ENCODE measurements around the gene RNF8. TPM values are rescaled to one million over a fixed set of nuclear protein-coding genes. Genes with fewer than 3 reads are reported as not detected.
A peak's percentile ranks its signal among the peaks of the same experiment; 100 is the strongest.
"Not testable (repeated sequence)": the region's sequence is repeated elsewhere in the genome, so short reads cannot be mapped to it uniquely, and the experiment has no call there.

The RNF8 gene
- total RNA-seq, 1 donor from 2014 or later, result 21.8 TPM

- H3K36me3 Mint-ChIP-seq (ENCODE audit: low read depth, unreplicated experiment), result peaks cover 15% of the 10 kb centered on the region
- TF ChIP-seq, protein P1, sequence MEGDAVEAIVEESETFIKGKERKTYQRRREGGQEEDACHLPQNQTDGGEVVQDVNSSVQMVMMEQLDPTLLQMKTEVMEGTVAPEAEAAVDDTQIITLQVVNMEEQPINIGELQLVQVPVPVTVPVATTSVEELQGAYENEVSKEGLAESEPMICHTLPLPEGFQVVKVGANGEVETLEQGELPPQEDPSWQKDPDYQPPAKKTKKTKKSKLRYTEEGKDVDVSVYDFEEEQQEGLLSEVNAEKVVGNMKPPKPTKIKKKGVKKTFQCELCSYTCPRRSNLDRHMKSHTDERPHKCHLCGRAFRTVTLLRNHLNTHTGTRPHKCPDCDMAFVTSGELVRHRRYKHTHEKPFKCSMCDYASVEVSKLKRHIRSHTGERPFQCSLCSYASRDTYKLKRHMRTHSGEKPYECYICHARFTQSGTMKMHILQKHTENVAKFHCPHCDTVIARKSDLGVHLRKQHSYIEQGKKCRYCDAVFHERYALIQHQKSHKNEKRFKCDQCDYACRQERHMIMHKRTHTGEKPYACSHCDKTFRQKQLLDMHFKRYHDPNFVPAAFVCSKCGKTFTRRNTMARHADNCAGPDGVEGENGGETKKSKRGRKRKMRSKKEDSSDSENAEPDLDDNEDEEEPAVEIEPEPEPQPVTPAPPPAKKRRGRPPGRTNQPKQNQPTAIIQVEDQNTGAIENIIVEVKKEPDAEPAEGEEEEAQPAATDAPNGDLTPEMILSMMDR (IDR thresholded peaks at IDR 0.05; ENCODE audit: unreplicated experiment), result no peak
- DNase-seq (ENCODE audit: low spot score), result no peak
- no peak overlapping the region for H3K27ac Mint-ChIP-seq (ENCODE audit: unreplicated experiment)
- H3K9me3 Mint-ChIP-seq (ENCODE audit: unreplicated experiment), result no peaks in the 10 kb centered on the region
- H3K4me1 Mint-ChIP-seq (ENCODE audit: unreplicated experiment), result no peaks in the 10 kb centered on the region
- H3K4me3 Mint-ChIP-seq (ENCODE audit: unreplicated experiment), result peak overlapping the region; percentile 39
- no peaks in the 10 kb centered on the region for H3K27me3 Mint-ChIP-seq (ENCODE audit: unreplicated experiment)
Measured at GRCh38 chr6:37321516-37322415, 32.0 kb upstream of the RNF8 start.

DNA sequence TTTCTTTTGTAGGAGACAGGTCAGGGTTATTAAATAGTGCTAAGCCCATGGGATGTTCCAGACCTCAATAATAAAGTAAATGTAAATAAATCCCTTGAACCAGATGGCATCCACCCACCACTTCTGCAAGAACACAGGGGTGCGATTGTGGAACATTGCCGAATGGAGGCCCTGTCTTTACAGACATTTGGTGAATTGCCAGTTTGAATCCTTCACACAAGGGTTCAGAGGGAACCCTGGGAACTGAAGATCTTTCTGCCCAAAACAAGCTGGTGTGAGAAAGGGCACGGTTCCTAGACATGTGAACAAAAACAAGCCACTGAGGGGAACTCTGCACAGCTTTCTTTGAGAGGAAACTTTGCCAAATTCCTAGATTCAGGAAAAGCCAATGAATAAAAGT is 30.2 kb upstream of the RNF8 start:
- H3K9me3 Mint-ChIP-seq (ENCODE audit: unreplicated experiment), result no peaks in the 10 kb centered on the region
- TF ChIP-seq, protein P1 (IDR thresholded peaks at IDR 0.05; ENCODE audit: unreplicated experiment), result no peak
- no peak for DNase-seq (ENCODE audit: low spot score)
- no peaks in the 10 kb centered on the region for H3K27me3 Mint-ChIP-seq (ENCODE audit: unreplicated experiment)
- H3K4me3 Mint-ChIP-seq (ENCODE audit: unreplicated experiment), result no peak overlapping the region
- no peak overlapping the region for H3K27ac Mint-ChIP-seq (ENCODE audit: unreplicated experiment)
- peaks cover 15% of the 10 kb centered on the region for H3K36me3 Mint-ChIP-seq (ENCODE audit: low read depth, unreplicated experiment)
- no peaks in the 10 kb centered on the region for H3K4me1 Mint-ChIP-seq (ENCODE audit: unreplicated experiment)

DNA sequence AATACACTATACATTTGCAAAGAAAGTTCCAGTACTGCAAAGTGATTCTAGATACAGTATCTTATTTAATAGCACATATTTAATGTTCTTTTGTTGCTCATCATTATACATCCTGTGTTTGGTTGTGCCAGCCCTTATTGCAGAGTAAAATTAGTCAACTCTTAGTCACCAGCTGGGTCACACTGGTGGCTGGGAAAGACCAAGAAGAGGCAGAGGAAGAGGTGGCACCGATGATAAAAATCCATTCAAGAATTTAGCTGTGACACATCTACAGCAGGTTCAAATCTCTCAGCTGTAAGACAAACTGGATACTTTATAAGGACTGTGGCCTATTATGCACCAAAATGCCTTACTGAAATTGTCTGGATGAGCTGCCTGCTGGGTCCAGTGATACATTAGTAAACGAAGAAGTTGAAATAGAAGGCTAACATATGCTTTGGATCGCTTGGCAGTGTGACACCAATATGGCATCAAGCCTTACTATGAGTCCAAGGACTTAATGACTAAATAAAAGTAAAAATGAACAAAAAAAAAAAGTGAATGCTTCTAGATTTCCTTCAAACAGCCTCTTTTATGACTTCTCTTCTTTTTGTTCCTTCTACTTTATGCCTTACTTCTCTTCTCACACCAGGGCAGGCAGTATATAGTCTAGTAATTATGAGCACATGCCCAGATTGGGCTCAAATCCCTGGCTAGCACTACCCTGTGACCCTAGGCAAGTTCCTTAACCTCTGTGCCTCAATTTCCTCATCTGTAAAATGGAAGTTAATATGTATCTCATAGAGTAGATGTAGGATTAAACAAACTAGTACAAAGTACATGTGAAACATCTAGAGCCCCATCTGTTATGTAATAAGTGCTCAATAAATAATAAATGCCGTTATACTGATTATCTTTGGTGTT is 29.4 kb upstream of the RNF8 start:
- Mint-ChIP-seq H3K36me3 (ENCODE audit: low read depth, unreplicated experiment) (peaks cover 14% of the 10 kb centered on the region), H3K9me3 (ENCODE audit: unreplicated experiment) (no peaks in the 10 kb centered on the region), H3K4me3 (ENCODE audit: unreplicated experiment) (no peak overlapping the region), H3K27me3 (ENCODE audit: unreplicated experiment) (no peaks in the 10 kb centered on the region), H3K27ac (ENCODE audit: unreplicated experiment) (no peak overlapping the region), H3K4me1 (ENCODE audit: unreplicated experiment) (no peaks in the 10 kb centered on the region)
- TF ChIP-seq, protein P1 (IDR thresholded peaks at IDR 0.05; ENCODE audit: unreplicated experiment), result no peak
- DNase-seq (ENCODE audit: low spot score), result no peak

DNA sequence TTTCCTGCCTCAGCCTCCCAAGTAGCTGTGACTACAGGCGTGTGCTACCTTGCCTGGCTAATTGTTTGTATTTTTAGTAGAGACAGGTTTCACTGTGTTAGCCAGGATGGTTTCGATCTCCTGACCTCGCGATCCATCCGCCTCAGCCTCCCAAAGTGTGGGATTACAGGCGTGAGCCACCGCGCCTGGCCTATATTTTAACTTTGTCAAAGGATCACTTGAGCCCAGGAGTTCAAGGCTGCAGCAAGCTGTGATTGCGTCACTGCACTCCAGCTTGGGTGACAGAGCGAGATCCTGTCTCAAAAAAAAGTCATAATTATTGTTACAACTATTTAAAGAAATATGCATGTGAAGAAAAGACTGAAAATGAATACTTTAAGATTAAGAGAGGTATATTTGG is 23.4 kb upstream of the RNF8 start:
- H3K4me3 Mint-ChIP-seq (ENCODE audit: unreplicated experiment); DNase-seq (ENCODE audit: low spot score); H3K9me3 Mint-ChIP-seq (ENCODE audit: unreplicated experiment); H3K27me3 Mint-ChIP-seq (ENCODE audit: unreplicated experiment); H3K36me3 Mint-ChIP-seq (ENCODE audit: low read depth, unreplicated experiment); H3K27ac Mint-ChIP-seq (ENCODE audit: unreplicated experiment); H3K4me1 Mint-ChIP-seq (ENCODE audit: unreplicated experiment): not testable (repeated sequence)

GRCh38 chr6:37331047-37331446 is 22.7 kb upstream of the RNF8 start:
- Mint-ChIP-seq H3K27ac (ENCODE audit: unreplicated experiment) (no peak overlapping the region), H3K9me3 (ENCODE audit: unreplicated experiment) (no peaks in the 10 kb centered on the region), H3K4me3 (ENCODE audit: unreplicated experiment) (no peak overlapping the region), H3K4me1 (ENCODE audit: unreplicated experiment) (peaks cover 3% of the 10 kb centered on the region), H3K27me3 (ENCODE audit: unreplicated experiment) (peaks cover 2% of the 10 kb centered on the region), H3K36me3 (ENCODE audit: low read depth, unreplicated experiment) (peaks cover 3% of the 10 kb centered on the region)
- no peak for DNase-seq (ENCODE audit: low spot score)
- TF ChIP-seq, protein P1 (IDR thresholded peaks at IDR 0.05; ENCODE audit: unreplicated experiment), result no peak
